Measurements from ENCODE around the gene KIF15. TPM values are rescaled to one million over a fixed set of nuclear protein-coding genes. Genes with fewer than 3 reads are reported as not detected.

The KIF15 gene
- total RNA-seq, 1 experiment from 2014 or later = 20.9 TPM

MicroRNAs within 50 kb of the gene (microRNA counts, 767-probe panel; counts per million panel counts)
- not detected for microRNA hsa-miR-564

Other genes with a start within 250 kb of the KIF15 start
- gene ZKSCAN7, start 206.6 kb upstream of the KIF15 start, total RNA-seq (2021; ENCODE audit: unreplicated experiment) = not detected
- not detected for gene ZNF660, start 176.8 kb upstream of the KIF15 start, total RNA-seq (2021; ENCODE audit: unreplicated experiment)
- gene ZNF197, start 136.8 kb upstream of the KIF15 start, total RNA-seq (2021; ENCODE audit: unreplicated experiment) = 16.5 TPM
- gene ZNF35, start 113.1 kb upstream of the KIF15 start, total RNA-seq (2021; ENCODE audit: unreplicated experiment) = 7.9 TPM
- gene ZNF502, start 49.1 kb upstream of the KIF15 start, total RNA-seq (2021; ENCODE audit: unreplicated experiment) = 1.5 TPM
- gene ZNF501, start 32.2 kb upstream of the KIF15 start, total RNA-seq (2021; ENCODE audit: unreplicated experiment) = 0.12 TPM
- 32.2 TPM for gene KIAA1143, start 175 bp upstream of the KIF15 start, total RNA-seq (2021; ENCODE audit: unreplicated experiment)
- 13.9 TPM for gene TMEM42, start 100.1 kb downstream of the KIF15 start, total RNA-seq (2021; ENCODE audit: unreplicated experiment)
- not detected for gene TGM4, start 112.8 kb downstream of the KIF15 start, total RNA-seq (2021; ENCODE audit: unreplicated experiment)
- gene ZDHHC3, start 214.4 kb downstream of the KIF15 start, total RNA-seq (2021; ENCODE audit: unreplicated experiment) = 61.1 TPM
- 72.6 TPM for gene EXOSC7, start 214.4 kb downstream of the KIF15 start, total RNA-seq (2021; ENCODE audit: unreplicated experiment)